Panc1 (cell line): ENCODE results near the gene LBR. TPM values are rescaled to one million over a fixed set of nuclear protein-coding genes. Genes with fewer than 3 reads are reported as not detected.

Experiments
- ATAC-seq: fragments of 200-7000 bp; cut with Tn5 transposase; 2 replicates; pipeline ENCODE4 v1.9.1; 2020; ENCODE audit warnings: mild to moderate bottlenecking, moderate library complexity
- BruUV-seq: library from RNA; stranded (reverse); fragments of 400-500 nt; replicated peaks from 2 replicates; lab custom pipeline; 2021; lab: Mats Ljungman, UMichigan
- CTCF ChIA-PET: fragments of 300-600 bp; sonication (Branson Sonifier 250); formaldehyde crosslinking; loops from one replicate; lab custom pipeline; 2022; ENCODE audit warnings: antibody characterized with exemption; lab: Charles Lee
- POLR2A ChIA-PET: fragments of 300-600 bp; sonication (Branson Sonifier 250); formaldehyde crosslinking; loops from one replicate; lab custom pipeline; 2022; ENCODE audit warnings: antibody characterized with exemption; lab: Charles Lee
- DNase-seq: peaks from one replicate; pipeline ENCODE4 v3.0.0-alpha.2; 2010; ENCODE audit warnings: low read depth, low spot score
- H3K27ac ChIP-seq: 2 replicates; pipeline ENCODE4 v1.5.1; 2011; ENCODE audit warnings: mild to moderate bottlenecking, low read length, inconsistent platforms
- H3K27me3 ChIP-seq: fragments of 200-500 bp; sonication (Bioruptor generic); 2 replicates; pipeline ENCODE4 v1.6.0; 2014; ENCODE audit warnings: low read length, inconsistent platforms; ENCODE audit not compliant: control insufficient read depth, insufficient read depth
- H3K36me3 ChIP-seq: fragments of 200-500 bp; sonication (Bioruptor generic); 2 replicates; pipeline ENCODE4 v1.5.1; 2014; ENCODE audit warnings: inconsistent platforms, mild to moderate bottlenecking, low read length, moderate library complexity; ENCODE audit not compliant: control insufficient read depth, insufficient read depth
- H3K4me1 ChIP-seq: 2 replicates; pipeline ENCODE4 v1.5.1; 2011; ENCODE audit warnings: inconsistent platforms, mild to moderate bottlenecking, low read length, moderate library complexity; ENCODE audit not compliant: control insufficient read depth, insufficient read depth
- H3K4me3 ChIP-seq, 2 experiments: 2 replicates each; pipeline ENCODE4 v1.5.1; 2011 to 2012; ENCODE audit warnings: low read depth in 2 of 2, low read length in 2 of 2, mild to moderate bottlenecking in 2 of 2, inconsistent platforms in 1 of 2, moderate library complexity in 1 of 2
- H3K9me3 ChIP-seq: fragments of 200-500 bp; sonication (Bioruptor generic); 2 replicates; pipeline ENCODE4 v1.5.1; 2014; ENCODE audit warnings: low read depth, mild to moderate bottlenecking, inconsistent platforms, low read length, moderate library complexity; ENCODE audit not compliant: control insufficient read depth, insufficient read depth
- CTCF ChIP-seq: fragments of 450-650 bp; IDR thresholded peaks from 2 replicates; pipeline ENCODE4 v1.5.1; 2017; ENCODE audit warnings: mild to moderate bottlenecking
- POLR2AphosphoS5 ChIP-seq: IDR thresholded peaks from 2 replicates; pipeline ENCODE4 v1.6.1; 2012; ENCODE audit warnings: mild to moderate bottlenecking, low read depth, low read length, moderate library complexity
- REST ChIP-seq, 2 experiments: IDR thresholded peaks; 2 replicates each; pipeline ENCODE4 v1.6.1; 2011 to 2012; ENCODE audit warnings: low read depth in 2 of 2, control low read depth in 1 of 2, low read length in 1 of 2, mild to moderate bottlenecking in 1 of 2, moderate library complexity in 1 of 2; ENCODE audit not compliant: insufficient read depth in 1 of 2
- SIN3A ChIP-seq: IDR thresholded peaks from 2 replicates; pipeline ENCODE4 v1.6.1; 2012; ENCODE audit warnings: low read depth, mild to moderate bottlenecking, low read length, moderate library complexity, borderline replicate concordance; ENCODE audit not compliant: insufficient read depth
- TCF7L2 ChIP-seq: IDR thresholded peaks from 2 replicates; pipeline ENCODE4 v1.6.1; 2011; ENCODE audit warnings: mild to moderate bottlenecking, low read depth, low read length, inconsistent platforms
- in situ Hi-C: cut with HindIII; loops from 2 replicates; pipeline ENCODE4 v1.10.0; 2016; ENCODE audit warnings: low sequenced_read_pairs, low pct_unique_long_range_greater_than_20kb
- intact Hi-C: fragments of 100-400 bp; cut with micrococcal nuclease; formaldehyde crosslinking; loops from one replicate; pipeline ENCODE4 v1.10.0; 2022; ENCODE audit not compliant: unreplicated experiment
- total RNA-seq: library from RNA; stranded (reverse); gene quantifications from one replicate; pipeline ENCODE4 v1.2.1, GENCODE V29; 2021; ENCODE audit not compliant: unreplicated experiment

The LBR gene
- total RNA-seq, 1 experiment from 2014 or later: 58.2 TPM

- TF ChIP-seq SIN3A (no peak), TCF7L2 (no peak), REST (IDR thresholded peaks at IDR 0.05; ENCODE audit: insufficient read depth in 1 of 2, low read depth in 2 of 2, low read length in 1 of 2) (no peak), CTCF (no peak), POLR2AphosphoS5 (no peak)
- Histone ChIP-seq H3K4me1 (no peaks in the 10 kb centered on the region), H3K9me3 (no peaks in the 10 kb centered on the region), H3K27me3 (no peaks in the 10 kb centered on the region), H3K27ac (no peak overlapping the region), H3K36me3 (no peaks in the 10 kb centered on the region), H3K4me3 (no peak overlapping the region)
- CTCF ChIA-PET: no interaction called here
- intact Hi-C loops (no loop called here), in situ Hi-C loops (no loop called here)
- ATAC-seq (no peak), DNase-seq (no peak)
- POLR2A ChIA-PET: no interaction called here
- BruUV-seq: no TSS peak
Measured at GRCh38 chr1:225445639-225446594, 18.1 kb upstream of the LBR start.

GRCh38 chr1:225442123-225442505, 14.3 kb upstream of the LBR start:
- intact Hi-C loops: no loop called here

More at GRCh38 chr1:225442123-225442505, 14.3 kb upstream of the LBR start:
- no TSS peak for BruUV-seq
- no peak for ATAC-seq
- POLR2A ChIA-PET: no interaction called here
- no peak for TF ChIP-seq TCF7L2
- TF ChIP-seq REST (IDR thresholded peaks at IDR 0.05; ENCODE audit: insufficient read depth in 1 of 2, low read depth in 2 of 2, low read length in 1 of 2): no peak
- TF ChIP-seq POLR2AphosphoS5: no peak
- no peak for TF ChIP-seq CTCF
- TF ChIP-seq SIN3A: no peak
- no peak for DNase-seq
- CTCF ChIA-PET: no interaction called here
- in situ Hi-C loops: no loop called here
- Histone ChIP-seq H3K27me3 (no peaks in the 10 kb centered on the region), H3K4me1 (no peaks in the 10 kb centered on the region), H3K36me3 (no peaks in the 10 kb centered on the region), H3K9me3 (no peaks in the 10 kb centered on the region), H3K4me3 (no peak overlapping the region), H3K27ac (no peak overlapping the region)
